COLO668 (cell line): ENCODE data around the gene TP73.

Source experiments
- DNase-seq: peaks from one replicate; lab custom pipeline; 2025; ENCODE audit not compliant: unreplicated experiment; lab: John Stamatoyannopoulos, UW

Gene TP73

GRCh38 chr1:3683992-3684391 is 31.7 kb downstream of the TP73 start:
- DNase-seq = no peak

- peak; percentile 47 for DNase-seq
These were observed 32.9 kb downstream of the TP73 start for GRCh38 chr1:3685222-3685621.

- DNase-seq = peak; percentile 86
These were observed 33.6 kb downstream of the TP73 start for GRCh38 chr1:3685906-3686305.

GRCh38 chr1:3687504-3687903 is 35.2 kb downstream of the TP73 start:
- no peak for DNase-seq

GRCh38 chr1:3688356-3689137 is 36.2 kb downstream of the TP73 start:
- DNase-seq = no peak

GRCh38 chr1:3689138-3689750 is 36.9 kb downstream of the TP73 start:
- DNase-seq = peak; percentile 39

GRCh38 chr1:3690282-3691065 is 38.2 kb downstream of the TP73 start:
- peak; percentile 66 for DNase-seq

- DNase-seq = peak; percentile 72
These were observed 39.3 kb downstream of the TP73 start for GRCh38 chr1:3691421-3692204.

- DNase-seq = no peak
These were observed 40.3 kb downstream of the TP73 start for GRCh38 chr1:3692598-3692997.

- DNase-seq = no peak
These were observed 41.0 kb downstream of the TP73 start for GRCh38 chr1:3693321-3693720.

- peak; percentile 85 for DNase-seq
These were observed 43.3 kb downstream of the TP73 start for GRCh38 chr1:3695326-3696217.

- DNase-seq = no peak
These were observed 44.4 kb downstream of the TP73 start for GRCh38 chr1:3696689-3697088.

GRCh38 chr1:3697104-3697503 is 44.8 kb downstream of the TP73 start:
- DNase-seq = no peak

GRCh38 chr1:3697810-3698209 is 45.5 kb downstream of the TP73 start:
- peak; percentile 98 for DNase-seq

- peak; percentile 72 for DNase-seq
These were observed 46.5 kb downstream of the TP73 start for GRCh38 chr1:3698660-3699408.

GRCh38 chr1:3699596-3699995 is 47.3 kb downstream of the TP73 start:
- DNase-seq = no peak

GRCh38 chr1:3700631-3701030 is 48.3 kb downstream of the TP73 start:
- DNase-seq = no peak

- DNase-seq = peak; percentile 43
These were observed 50.2 kb downstream of the TP73 start for GRCh38 chr1:3702528-3702927.

GRCh38 chr1:3702990-3703728 is 50.8 kb downstream of the TP73 start:
- no peak for DNase-seq
